Middle frontal gyrus (tissue), 1 donor: ENCODE data around the gene PTPRT.

Experiments
- DNase-seq: peaks from one replicate; pipeline ENCODE4 v3.0.0-alpha.2; 2015; ENCODE audit warnings: low spot score; ENCODE audit errors: extremely low spot score

PTPRT gene

GRCh38 chr20:43123180-43123579 lies 66.5 kb downstream of the PTPRT start:
- no peak for DNase-seq

DNA sequence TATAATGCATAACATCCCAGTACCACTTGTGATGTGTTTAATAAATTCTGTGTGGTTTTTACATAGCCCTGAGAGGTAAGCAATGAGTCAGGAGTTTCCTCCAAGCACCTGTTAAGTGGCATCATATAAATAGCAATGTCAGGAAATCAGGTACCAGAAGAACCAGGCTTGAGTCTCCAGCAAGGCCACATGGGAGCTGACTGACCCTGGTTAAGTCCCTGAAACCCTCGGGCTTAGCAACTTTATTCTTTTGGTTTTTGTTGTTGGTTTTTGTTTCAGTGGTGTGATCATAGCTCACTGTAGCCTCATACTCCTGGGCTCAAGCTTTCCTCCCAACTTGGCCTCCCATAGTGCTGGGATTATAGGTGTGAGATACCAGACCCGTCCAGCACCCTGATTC lies 70.0 kb downstream of the PTPRT start:
- no peak for DNase-seq

- DNase-seq, result no peak
Observed at GRCh38 chr20:43102394-43102793, 87.3 kb downstream of the PTPRT start.

DNA sequence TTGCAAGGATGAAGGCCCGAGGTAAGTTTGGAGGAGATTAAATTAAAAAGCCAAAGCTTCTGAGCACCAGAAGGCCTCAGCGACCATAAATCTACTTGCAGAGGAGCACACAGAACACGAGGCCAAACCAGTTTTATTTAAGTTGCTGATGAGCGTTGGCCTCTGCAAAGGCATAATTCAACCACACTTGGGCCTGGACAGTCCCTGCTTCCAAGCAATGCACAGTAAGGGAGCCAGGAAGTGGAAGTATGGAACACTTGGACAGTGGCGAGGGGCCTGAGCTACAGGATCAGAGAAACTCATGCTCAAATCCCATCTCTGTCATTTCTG lies 92.8 kb downstream of the PTPRT start:
- no peak for DNase-seq

- peak; percentile 43 for DNase-seq
Observed at GRCh38 chr20:43096126-43096930, 93.4 kb downstream of the PTPRT start.

GRCh38 chr20:43095034-43095433 lies 94.7 kb downstream of the PTPRT start:
- DNase-seq, result no peak

DNA sequence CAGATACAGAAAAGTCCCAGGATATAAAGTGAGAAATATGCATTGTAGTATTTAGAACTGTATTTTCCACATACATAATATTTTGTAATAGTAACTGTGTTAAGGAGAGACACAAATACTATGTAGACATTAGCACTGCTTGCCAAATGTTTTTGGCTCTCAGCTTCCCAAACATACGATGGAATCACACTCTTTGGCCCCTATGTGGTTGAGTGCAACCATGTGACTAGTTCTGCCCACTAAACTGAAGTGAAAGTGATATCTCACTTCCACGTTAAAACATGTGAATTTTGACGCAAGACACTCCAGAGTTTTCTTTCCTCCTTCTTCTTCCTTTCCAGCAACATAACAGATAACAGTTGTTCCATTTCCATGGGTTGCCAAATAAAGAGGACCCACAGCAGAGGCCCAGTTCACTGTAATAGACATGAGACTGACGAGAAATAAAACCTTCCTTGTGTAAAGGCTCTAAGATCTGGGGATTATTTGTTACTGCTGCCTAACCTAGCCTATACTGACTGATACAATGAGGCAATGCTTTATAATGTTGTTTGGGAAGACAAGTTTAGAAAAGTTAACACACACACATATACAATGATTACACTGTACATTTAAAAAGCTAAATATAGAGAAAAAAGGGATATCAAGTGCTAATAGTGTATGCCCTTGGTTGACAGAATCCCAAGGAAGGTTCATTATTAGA lies 97.2 kb downstream of the PTPRT start:
- DNase-seq, result no peak

DNA sequence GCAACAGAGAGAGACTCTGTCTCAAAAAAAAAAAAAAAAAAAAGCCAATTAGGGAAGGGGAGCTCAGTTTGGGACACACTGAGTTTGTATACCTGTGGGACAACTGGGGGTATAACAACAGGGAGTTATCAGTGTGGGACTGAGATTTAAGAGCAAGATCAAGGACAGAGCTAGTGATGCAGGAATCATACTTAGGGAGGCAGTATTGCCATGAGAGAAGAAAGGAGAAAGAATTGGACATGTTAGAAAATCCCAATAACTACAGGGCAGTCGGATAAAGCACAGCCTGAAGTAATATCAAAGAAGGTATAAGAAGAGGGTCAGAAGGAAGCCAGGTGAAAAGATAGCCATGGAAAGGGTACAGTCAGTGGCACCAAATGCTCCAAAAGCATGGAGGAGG lies 121.2 kb downstream of the PTPRT start:
- no peak for DNase-seq

DNA sequence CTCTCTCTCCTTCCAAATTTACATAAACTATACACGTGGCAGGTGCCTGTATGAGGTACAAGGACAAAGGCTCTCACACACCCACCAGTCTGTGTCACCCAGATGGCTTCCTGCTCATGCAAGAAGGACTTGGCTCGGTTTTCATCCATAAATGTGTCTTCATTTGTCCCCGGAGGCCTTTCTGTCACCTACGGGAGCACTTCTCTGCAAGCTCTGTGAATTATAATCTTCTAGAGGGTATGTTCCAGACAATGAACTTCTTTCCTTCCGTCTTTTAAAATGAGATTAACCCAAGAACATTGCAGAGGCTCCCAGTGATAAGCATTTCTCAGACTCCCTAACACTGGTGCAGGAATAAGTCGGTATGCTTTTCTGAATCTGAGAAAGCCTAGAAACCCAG lies 123.6 kb downstream of the PTPRT start:
- no peak for DNase-seq

- DNase-seq, result no peak
Observed at GRCh38 chr20:43065299-43065698, 124.4 kb downstream of the PTPRT start.

DNA sequence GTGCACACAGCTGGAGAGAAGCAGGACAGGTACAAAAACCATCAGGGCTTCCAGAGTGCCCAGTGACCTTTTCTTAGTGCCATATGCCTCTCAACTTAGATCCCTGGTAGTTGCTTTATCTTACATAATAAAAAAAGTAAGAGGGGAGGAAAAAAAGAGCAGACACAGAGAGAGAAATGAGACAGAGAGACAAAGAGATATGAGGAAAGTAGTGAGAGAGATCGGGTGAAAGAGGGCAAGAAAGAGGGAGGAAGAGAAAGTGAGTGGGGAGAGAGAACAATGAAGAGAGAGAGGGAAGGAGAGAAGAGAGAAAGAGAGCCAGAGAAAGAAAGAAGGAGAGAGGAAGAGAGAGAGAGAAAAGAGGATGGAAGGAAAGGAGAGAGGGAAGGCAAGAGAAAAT lies 131.6 kb downstream of the PTPRT start:
- no peak for DNase-seq

- no peak for DNase-seq
Observed at GRCh38 chr20:43057317-43057716, 132.4 kb downstream of the PTPRT start.

GRCh38 chr20:43055181-43055884 lies 134.4 kb downstream of the PTPRT start:
- DNase-seq, result no peak

GRCh38 chr20:43052532-43052931 lies 137.2 kb downstream of the PTPRT start:
- DNase-seq, result no peak

DNA sequence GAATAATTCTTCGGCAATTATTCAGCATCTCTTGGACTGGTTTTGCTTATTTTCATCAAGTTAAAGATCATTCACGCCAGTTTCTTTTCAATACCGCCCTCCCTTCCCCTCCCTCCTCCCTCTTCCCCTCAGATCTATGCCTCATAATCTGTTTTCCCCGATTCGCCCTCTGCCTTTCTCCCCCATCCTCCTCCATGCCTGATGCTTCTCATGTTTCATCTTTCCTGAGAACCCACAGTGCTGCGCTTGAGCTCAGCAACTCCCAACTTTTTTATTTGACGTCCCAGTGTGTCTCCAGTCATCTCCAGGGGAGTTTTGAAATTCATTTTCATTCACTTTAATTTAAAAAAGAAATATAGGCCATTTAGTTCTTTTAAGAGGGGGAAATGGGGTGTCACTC lies 142.7 kb downstream of the PTPRT start:
- no peak for DNase-seq

- DNase-seq, result no peak
Observed at GRCh38 chr20:43043887-43044286, 145.8 kb downstream of the PTPRT start.

- no peak for DNase-seq
Observed at GRCh38 chr20:43040427-43040826, 149.3 kb downstream of the PTPRT start.

GRCh38 chr20:43037605-43038309 lies 151.9 kb downstream of the PTPRT start:
- no peak for DNase-seq

DNA sequence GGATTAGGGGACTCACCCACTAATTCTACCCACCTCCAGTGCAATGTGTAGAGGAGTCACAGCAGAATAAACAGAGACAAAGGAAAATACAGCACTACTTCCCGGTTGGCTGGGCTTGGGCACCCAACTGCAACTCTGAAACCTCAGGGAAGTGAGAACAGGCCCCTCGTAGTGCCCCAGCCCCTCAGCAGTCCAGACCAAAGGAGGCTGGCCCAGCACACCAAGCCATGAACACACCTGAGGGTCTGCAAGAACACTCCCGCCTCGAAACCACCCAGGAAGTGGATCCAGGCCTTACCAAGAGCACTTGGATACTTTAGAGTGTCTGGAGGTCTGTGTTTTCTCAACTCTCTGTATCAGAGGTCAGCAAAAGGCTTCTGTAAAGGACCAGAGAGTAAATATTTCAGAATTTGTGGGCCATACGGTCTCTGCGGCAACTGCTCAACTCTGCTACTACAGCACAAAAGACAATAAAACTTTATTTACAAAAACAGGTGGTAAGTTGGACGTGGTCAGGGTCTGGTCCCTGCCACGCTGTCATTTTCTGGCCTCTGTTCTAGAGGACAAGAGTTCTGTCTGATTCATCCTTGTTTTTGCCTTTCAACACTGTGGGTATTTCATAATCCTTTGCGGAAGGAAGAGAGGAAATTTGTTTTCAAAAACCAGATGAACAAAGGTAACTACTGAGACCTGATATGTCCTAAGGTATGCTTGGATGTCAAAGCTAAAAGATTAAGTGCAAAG lies 154.6 kb downstream of the PTPRT start:
- no peak for DNase-seq

- DNase-seq, result no peak
Observed at GRCh38 chr20:43032459-43032858, 157.2 kb downstream of the PTPRT start.

GRCh38 chr20:43029176-43029575 lies 160.5 kb downstream of the PTPRT start:
- DNase-seq, result no peak
